HL-60/S4 treated with retinoic acid at 250 ng/mL for 4 days and 3 days (cell line): ENCODE results near the gene MRPS23.
"Not testable (repeated sequence)": the region's sequence is repeated elsewhere in the genome, so short reads cannot be mapped to it uniquely, and the experiment has no call there.

ENCODE experiments used
- in situ Hi-C: fragments of 300-500 bp; cut with MboI; formaldehyde crosslinking; loops from 2 replicates; pipeline ENCODE4 v1.7.0; 2022; ENCODE audit warnings: low sequenced_read_pairs

MRPS23 gene

DNA sequence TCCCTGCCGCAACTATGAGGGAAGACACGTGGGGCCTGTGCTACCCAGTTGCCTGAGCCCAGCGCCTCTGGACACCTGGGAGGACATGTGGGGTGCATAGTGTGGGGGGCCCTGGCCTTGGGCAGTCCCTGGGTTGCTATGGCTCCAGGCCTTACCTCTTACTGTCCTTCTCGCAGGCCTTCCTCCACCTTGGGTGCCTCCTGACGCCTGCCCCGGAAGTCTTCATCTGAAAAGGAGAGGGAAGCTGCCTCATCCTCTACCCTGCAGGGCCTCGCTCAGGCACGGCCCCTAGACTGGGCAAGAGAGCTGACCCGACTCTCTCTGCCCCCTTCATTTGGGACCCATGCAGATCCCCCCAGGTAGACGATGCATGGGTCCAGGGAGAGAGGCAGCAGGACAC is 16.5 kb upstream of the MRPS23 start:
- in situ Hi-C loops = loop anchor here (25.0 kb wide), 1 partner anchor 246 kb away; no protein-coding TSS in a partner anchor

DNA sequence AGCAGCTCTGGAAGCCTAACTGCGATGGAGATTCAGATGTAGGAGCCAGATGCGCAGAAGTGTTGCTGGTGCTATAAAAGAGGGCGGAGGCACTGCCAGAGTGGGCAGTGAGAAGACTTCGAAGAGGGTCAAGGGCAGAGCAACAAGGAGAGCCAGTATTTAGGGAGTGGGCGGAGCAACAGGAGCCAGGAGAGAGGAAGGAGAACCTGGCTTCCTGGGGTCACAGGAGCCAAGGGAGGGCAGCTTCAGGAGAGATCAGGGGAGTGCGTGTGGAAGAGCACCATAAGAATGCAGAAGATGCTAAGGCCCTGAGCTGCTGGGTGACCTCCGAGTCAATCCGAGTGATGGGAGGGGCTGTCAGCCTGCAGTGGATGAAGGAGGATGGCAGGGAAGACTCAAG is 14.4 kb upstream of the MRPS23 start:
- in situ Hi-C loops = loop anchor here (25.0 kb wide), 1 partner anchor 248 kb away; no protein-coding TSS in a partner anchor

DNA sequence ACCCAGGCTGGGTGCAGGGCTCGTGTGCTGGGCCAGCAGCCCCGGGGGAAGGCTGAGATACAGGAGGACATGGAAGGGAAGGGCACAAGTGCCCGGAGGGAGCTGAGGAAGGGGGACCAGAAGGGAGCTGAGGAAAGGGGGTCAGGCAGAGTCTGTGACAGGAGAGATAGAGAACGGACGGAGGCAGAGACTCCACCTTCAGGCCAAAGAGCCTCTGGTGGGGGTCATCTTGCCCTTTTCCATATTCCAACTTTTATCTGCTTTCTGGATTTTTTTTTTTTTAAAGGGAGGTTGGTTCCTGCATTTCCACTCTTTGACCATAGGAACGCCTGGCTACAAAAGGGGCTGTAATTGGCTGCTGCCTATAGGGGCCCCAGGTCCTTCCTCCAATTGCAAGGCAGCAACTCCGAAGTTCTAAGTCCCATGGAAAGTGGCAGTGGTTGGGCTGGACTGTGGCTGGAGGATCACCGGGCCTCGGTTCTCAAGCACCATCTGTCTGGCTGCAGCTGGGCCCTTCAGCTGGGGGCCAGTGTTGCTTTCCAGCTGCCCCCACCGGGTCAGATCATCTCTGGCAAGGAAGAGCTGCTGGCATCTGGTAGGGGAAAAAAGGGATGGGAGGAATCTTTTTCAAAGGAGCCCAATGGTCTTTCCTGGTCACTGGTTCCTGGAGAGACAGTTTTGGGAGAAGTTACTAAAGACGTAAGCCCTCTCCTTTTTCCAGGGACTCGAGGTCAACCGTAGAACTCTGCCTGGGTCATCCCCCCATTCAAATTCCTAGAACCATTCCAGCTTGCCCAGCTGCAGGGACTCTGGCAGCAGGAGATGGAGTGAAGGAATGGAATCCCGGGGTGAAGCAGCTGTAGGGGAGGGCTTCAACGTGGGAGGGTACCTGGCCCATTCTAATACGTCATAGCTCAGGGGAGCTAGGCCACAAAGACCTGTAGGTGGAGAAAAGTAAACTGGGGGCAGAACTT is 13.1 kb upstream of the MRPS23 start:
- in situ Hi-C loops = loop anchor here (25.0 kb wide), 1 partner anchor 249 kb away; no protein-coding TSS in a partner anchor

DNA sequence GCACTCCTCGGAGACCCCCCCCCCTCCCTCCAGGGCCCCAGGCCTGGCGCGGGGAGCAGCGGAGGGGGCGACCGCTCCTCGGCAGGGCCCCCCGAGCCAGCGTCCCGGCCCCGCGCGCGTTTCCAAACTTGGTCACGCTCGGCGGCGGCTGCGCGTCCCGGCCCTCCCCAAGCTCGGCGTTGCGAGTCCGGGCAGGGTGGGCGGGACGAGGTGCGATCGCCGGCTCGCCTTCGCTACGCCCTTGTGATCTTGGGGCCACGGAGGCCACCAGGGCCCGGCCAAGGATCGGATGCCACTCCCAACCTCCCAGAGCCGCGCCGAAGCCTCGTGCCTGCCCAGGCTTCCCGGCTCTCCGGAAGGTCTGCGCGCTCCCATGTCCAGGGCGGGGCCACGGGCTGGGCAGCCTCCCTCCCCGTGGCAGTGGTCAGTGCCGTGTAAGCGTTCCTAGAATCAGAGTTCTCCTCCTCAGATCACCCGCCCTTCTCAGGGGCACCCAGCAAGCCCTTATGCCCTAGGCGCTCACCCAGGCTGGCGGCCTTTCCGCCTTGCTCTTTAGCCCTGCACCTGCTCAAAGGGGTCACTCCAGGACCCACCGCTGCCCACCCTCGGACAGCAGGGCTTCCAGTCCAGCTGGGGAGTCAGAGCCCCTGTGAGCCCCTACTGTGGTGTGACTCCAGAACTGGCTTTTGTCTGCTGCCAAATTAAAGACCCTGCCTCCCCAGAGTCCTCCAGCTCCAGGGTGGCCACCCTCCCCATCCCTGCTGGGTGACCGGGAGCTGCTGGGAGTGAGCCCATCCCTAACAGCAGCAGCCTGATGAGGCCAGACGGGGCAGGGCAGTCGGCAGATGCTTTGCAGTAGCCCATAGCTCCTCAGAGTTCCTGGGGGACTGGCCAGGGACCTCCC is 12.2 kb upstream of the MRPS23 start:
- in situ Hi-C loops = loop anchor here (25.0 kb wide), 1 partner anchor 250 kb away; no protein-coding TSS in a partner anchor

DNA sequence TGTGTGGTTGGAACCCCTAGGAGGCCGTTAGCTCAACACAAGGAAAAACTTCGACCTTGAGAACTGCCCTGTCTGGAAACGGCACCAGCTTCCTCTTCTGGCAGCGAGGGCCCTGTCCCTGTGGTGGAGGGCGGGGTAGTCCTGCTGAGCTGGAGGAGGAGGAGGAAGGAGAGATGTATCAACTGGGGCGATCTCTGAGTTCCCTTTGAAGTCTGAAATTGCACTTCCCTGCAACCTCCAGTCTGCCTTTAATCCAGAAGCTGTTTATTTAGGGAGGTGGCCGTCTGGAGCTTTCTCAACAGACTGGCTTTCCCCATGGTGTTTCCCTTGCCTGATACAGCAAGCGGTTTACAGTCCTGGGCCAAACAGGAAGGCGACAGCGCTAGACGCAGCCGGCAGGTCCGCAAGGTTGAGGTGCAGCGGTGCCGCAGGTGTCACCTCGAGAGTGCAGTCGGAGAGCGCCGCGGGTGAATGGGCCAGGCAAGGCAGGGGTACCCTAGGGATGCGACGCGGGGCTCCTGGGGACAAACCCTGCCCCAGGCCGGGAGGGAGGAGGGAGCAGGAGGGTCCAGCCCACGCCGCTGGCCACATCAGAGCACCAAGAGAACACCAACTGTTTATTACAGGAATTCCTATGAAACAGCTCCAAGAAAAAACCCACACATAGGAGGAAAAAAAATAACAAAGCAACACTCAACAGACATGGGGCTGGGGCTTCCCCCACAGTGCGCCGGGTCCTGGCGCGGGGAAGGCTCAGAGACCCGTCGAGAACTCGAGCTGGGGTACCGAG is 11.4 kb upstream of the MRPS23 start:
- in situ Hi-C loops = loop anchor here (25.0 kb wide), 1 partner anchor 251 kb away; no protein-coding TSS in a partner anchor

DNA sequence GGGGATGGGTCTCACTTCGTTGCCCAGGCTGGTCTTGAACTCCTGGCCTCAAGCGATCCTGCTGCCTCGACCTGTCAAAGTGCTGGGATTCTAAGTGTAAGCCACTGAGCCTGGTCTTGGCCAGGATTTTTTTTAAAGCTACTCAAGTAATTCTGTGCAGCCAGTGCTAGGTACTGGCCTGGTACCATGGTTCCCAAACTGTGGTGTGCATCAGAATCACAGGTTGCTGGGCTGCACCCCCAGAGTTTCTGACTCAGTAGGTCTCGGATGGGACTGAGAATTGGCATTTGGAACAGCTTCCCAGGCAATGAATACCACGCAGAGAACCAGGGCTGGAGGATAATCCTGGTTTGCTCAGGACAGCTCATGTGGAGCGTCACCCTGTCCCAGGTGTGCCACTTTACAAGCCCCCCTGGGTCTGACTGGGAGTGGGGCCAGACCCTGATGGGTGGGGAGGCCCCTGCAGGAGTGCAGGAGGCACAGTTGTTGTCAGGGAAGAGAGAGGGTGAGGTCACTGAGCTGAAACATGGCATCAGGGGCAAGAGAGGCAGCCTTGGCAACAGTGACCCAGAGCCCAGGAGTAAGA is 10.7 kb upstream of the MRPS23 start:
- in situ Hi-C loops = loop anchor here (25.0 kb wide), 1 partner anchor 252 kb away; no protein-coding TSS in a partner anchor

DNA sequence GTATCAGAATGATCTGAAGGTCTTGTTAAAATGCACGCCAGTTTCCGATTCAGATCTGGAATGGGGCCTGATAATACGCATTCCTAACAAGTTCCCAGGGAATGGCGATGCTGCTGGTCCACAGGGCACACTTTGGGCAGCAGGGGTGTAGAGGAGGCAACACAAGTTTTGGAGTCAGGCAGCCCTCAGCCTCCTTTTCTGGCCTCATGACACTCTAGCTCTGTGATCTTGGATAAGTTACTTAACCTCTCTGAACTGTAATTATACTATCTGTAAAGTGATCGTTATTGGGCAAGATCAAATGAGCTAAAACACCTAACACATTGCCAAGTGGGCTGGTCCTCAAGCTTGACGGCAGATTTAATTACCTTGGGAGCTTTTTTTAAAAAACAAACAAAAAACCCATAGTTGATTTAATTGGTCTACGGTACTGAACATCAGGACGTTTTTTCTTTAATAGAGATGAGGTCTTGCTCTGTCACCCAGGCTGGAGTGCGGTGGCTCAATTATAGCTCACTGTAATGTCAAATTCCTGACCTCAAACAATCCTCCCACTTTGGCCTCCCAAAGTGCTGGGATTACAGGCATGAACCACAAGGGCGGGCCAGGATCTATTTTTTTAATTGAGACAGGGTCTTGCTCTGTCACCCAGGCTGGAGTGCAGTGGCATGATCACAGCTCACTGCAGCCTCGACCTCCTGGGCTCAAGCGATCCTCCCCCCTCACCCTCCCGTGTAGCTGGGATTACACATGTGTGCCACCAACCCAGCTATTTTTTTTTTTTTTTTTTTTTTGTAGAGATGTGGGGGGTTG is 10.0 kb upstream of the MRPS23 start:
- in situ Hi-C loops = loop anchor here (10.0 to 25.0 kb wide), 2 partner anchors 145 to 252 kb away; partner anchors contain the start of gene SRSF1

DNA sequence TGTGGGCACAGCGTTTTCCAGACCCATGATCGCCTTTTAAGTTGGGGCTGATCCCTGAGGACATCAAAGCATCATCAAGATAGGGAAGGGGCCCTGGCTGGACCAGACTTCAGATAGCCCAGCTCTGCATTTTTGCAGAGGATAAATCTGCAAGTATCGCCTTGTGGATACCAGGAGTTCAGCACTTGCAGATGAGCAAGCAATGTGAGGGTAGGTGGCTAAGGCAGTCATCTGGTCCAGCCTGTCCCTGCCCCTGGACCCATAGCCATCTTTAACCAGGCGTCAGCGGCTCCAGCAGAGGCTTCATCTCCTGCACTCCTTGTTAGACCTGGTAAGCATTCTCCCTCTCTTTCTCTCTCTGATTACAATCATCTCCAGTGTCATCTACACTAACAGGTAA is 9.0 kb upstream of the MRPS23 start:
- in situ Hi-C loops = loop anchor here (10.0 to 25.0 kb wide), 2 partner anchors 146 to 253 kb away; partner anchors contain the start of gene SRSF1

DNA sequence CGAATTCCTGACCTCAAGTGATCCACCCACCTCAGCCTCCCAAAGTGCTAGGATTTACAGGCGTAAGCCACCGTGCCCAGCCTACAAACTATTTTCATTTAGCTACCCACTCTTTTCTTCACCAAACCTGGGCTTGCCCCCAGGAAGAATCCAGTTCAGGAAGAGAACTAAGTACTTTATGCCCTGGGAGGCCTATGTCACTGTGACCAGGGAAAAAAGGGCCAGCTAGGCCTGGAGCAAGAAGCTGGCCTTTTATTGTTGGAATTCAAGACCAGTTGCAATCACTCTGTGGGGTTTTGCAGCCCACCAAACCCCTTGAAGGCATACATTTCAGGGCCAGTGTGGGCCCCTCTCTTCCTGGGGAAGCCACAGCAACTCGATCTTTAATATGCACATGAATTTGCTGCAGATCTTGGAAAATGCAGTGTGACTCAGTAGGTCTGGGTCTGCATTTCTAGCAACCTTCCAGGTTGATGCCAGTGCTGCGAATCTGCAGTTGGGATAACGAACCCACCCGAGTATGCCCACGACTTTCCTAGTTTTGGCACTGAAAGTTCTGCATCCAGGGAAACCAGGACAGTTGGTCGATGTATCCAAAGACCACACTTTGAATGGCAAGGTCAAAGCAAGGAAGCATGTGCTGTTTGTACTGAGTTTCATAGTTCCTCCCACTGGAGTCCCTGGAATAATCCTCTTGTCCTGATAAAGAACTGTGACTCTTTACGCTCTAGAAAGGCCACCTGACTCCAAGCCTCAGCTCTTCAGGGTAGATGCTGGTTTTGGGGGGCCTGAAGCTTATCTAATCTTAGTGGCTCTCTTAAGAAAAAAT is 7.2 kb upstream of the MRPS23 start:
- in situ Hi-C loops = loop anchor here (10.0 to 25.0 kb wide), 2 partner anchors 148 to 255 kb away; partner anchors contain the start of gene SRSF1

DNA sequence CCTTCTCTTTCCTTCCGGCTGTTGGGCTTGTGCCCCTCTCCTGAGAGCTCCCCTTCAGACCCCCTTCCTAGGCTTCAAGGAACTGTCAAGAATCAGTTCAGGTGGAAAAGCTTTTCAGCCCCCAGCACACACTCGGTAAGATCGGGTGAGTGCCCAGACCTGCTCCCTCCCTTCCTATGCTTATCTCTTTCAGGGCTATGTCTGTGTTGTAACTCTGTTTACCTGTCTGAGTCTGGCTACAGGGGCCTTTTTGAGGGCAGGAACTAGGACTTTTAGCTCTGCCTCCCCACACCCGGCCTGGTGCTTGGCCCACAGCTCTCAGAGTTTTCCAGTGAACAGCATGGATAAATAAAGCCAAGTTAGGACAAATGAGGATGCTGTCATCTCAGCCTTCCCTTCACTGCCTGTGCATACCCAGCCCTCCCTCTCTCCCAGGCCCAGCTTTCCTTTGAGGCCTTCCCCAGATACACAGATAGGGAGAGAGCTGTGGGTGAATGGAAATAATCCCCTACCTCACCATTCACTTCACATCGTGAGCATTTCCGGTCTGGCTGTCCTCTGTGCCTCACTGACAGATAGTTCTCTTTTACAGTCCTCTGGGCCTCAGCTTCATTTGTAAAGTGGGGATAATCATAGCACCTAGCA is 5.7 kb upstream of the MRPS23 start:
- in situ Hi-C loops = loop anchor here (10.0 to 25.0 kb wide), 2 partner anchors 149 to 257 kb away; partner anchors contain the start of gene SRSF1

DNA sequence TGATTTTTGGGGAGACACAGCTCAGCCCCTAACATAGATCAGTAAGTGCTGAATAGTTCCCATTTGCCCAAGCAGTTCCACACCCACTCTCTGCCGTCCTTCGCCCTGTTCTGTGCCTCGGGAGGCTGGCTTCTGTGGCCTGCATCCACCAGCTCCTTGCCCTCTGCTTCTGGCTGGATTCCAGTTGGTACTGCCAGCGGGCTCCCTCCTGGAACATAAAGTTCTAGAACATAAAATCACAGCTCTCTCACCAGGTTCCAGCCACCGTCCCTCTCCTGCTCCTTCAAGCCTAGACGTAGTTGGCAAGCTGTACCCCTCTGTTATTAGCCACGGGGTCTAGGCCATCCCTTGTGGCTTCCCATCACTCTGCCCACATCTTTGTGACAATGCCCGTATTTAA is 3.9 kb upstream of the MRPS23 start:
- in situ Hi-C loops = loop anchor here (10.0 to 25.0 kb wide), 2 partner anchors 151 to 259 kb away; partner anchors contain the start of gene SRSF1

DNA sequence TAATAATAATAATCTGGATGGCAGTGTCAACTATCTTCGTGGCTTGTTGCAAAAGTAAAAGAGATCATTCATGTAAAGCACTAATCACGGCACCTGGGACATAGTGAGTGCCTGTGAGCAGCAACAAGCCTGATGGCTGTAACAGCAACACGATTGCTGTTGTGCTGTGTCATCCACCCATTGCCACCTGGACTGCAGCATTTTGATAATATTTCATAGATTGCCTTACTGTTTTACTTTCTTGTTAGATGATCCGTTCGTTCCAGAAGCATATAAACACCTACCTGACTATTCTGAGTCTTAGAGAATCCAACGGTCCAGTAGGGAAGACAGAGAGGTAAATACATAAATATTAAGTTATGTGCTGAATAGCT is 3.1 kb upstream of the MRPS23 start:
- in situ Hi-C loops = loop anchor here (10.0 to 25.0 kb wide), 2 partner anchors 152 to 259 kb away; partner anchors contain the start of gene SRSF1

DNA sequence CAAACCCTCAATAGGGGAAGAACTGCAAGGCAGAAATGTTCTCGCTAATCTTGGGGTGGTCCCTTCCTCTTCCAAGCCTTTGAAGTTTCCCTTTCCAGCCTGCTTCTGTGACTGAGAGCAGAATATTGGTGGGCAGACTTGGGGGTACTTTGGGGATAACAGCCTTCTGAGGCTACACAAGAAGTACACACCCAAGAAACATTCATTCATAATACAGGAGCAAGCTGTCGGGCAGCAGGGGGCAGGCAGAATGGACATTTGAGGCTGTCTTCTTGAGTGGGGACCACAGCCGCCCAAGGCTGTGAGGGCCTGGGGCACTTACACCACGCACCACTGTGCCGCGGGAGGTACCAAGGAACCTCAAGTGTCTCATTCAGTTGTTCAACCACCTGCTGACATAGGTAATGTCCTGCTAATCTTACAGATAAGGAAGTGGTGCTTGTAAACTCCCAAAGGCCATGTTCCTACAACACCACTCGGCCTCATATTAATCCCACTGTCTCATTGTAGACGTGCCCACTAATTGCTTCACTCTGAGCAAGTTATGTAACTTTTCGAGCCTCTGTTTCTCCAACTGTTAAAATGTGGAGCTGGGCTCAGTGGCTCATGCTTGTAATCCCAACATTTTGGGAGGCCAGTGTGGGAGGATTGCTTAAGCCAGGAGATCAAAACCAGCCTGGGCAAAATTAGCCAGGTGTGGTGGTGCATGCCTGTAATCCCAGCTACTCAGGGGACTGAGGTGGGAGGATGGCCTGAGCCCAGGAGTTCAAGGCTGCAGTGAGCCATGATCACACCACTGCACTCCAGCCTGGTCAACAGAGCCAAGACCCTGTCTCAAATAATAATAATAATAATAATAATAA is 2.5 kb upstream of the MRPS23 start:
- in situ Hi-C loops = loop anchor here (10.0 to 25.0 kb wide), 2 partner anchors 152 to 260 kb away; partner anchors contain the start of gene SRSF1

DNA sequence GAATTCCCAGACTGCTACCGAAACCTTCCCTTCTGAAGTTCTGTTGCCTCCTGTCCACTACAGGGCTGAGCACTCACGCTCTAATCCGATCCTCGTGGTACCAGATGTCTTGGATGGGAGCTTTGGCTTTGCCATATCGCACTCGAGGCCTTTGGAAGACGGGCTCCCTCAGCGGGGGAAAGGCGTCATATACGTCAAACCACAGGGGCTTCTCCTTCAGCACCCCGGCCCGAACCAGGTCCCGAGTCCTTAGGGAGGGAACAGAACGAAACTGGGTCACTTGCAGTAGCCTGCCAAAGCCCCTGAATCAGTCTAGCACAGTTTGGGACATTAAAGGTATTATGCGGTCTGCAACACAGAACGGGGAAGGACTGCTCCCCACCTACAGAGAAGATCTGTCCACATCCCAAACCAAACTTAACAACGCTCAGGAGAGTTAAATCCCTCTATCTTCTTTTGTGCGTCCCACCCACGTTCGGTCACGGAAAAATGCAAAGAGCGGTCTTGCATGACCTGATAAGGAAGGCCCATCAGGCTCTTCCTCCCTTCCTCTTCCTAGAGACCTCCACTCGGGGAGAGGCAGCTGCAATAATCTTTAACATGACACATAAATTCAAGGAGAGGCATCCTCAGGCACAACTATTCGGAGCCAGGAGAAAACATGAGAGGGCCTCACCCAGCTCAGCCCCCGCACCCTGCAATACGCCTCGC is 526 bp downstream of the MRPS23 start:
- in situ Hi-C loops = no loop called here

DNA sequence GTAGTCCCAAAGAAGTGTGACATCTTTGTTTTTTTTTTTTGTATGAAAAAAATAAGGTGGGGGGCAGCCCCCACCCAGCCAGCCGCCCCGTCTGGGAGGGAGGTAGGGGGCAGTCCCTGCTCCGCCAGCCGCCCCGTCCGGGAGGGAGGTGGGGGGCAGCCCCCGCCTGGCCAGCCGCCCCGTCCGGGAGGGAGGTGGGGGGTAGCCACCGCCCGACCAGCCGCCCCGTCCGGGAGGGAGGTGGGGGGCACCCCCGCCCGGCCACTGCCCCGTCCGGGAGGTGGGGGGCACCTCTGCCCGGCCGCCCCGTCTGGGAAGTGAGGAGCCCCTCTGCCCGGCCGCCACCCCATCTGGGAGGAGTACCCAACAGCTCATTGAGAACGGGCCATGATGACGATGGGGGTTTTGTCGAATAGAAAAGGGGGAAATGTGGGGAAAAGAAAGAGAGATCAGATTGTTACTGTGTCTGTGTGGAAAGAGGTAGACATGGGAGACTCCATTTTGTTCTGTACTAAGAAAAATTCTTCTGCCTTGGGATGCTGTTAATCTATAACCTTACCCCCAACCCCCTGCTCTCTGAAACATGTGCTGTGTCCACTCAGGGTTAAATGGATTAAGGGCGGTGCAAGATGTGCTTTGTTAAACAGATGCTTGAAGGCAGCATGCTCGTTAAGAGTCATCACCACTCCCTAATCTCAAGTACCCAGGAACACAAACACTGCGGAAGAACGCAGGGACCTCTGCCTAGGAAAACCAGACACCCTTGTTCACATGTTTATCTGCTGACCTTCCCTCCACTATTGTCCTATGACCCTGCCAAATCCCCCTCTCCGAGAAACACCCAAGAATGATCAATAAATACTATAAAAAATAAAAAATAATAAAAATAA is 3.5 kb downstream of the MRPS23 start:
- in situ Hi-C loops = not testable (repeated sequence)
